HG02943 (cell line): ENCODE results near the gene JMJD7.

Source experiments
- ATAC-seq: cut with Tn5 transposase; IDR thresholded peaks from one replicate; pipeline ENCODE4 v1.9.1; 2021; ENCODE audit warnings: mild to moderate bottlenecking, low read depth, moderate library complexity; ENCODE audit not compliant: unreplicated experiment

JMJD7 gene

DNA sequence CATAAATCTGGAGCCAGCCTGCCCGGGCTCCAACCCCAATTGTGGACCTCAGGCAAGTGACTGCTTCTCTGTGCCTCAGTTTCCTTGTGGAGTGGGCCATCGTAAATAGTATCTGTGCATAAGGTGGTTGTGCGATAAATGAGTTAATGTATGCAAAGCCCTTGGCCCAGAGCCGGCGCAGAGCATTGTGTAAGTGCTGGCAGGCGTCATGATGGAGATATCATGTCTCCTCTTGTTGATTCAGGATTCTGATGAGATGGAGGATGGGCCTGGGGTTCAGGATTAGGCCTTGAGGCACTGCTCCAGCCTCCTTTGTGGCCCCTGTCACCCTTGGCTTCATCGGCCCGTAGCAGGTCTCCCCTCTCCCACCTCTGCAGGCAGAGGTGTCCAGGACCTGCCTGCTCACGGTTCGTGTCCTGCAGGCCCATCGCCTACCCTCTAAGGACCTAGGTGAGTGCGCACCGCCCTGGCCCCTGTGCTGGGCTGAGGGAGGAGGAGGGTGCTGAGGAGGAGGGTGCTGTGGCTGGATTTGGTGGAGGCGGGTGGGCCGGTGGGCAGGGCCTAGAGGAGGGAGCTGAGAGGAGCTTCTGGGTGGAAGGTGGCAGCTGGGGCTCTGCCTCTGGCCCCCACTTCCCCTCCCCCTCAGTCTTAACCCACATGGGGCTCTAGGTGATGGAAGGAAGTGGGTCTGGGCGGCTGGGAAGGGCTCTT lies 12.0 kb downstream of the JMJD7 start:
- no peak for ATAC-seq

- ATAC-seq, result no peak
Measured at GRCh38 chr15:41840673-41841072, 12.8 kb downstream of the JMJD7 start.

DNA sequence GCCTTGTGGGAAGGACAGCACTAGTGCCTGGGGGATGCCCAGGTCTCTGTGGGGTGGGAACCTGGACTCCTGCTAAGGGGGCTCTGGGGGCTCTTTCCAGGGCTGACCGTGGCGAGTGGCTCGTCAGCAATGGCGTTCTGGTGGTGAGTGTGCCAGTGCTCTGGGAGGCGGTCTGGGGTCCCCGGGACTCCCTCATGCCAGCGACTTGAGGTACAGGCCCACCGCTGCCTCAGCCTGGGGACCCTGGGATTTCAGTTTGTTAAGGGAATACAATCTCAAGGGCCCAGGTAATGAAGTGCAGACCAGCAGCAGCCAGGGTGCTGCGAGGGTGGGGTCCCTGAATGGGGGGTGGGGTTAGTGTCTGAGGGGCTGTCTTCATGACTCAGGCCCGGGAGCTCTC lies 13.2 kb downstream of the JMJD7 start:
- ATAC-seq, result no peak

DNA sequence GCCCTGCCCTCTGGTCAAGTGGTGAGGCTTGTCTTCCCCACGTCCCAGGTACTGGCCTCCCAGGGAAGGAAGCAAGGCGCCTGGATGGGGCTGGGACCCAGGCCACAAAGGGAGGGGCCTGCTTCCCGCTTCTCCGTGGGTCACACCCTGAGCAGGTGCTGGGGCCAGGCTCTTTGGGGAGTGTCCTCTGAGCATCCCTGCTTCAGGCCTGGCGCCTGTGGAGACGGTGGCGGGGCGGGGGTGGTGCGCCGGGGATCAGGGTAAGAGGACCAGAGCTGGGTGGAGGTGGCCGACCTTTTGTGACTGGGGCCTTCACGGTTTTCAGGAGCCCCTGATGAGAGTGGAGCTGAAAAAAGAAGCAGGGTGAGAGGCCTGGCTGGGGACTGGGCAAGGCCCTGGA lies 14.3 kb downstream of the JMJD7 start:
- ATAC-seq, result no peak

DNA sequence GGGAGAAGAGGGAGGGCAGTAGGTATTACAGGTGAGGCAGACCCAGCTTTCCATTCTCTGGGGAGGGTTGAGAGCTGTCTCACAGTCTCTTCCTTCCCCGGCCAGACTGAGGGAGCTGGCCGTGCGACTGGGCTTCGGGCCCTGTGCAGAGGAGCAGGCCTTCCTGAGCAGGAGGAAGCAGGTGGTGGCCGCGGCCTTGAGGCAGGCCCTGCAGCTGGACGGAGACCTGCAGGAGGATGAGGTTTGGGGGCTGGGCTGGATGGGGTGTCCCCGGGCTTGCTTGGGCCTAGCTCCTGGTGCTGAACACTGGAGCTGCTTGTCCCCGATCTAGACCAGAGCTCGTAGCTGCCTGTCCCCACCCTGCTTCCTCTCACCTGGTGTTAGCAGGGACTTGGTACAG lies 15.7 kb downstream of the JMJD7 start:
- no peak for ATAC-seq

DNA sequence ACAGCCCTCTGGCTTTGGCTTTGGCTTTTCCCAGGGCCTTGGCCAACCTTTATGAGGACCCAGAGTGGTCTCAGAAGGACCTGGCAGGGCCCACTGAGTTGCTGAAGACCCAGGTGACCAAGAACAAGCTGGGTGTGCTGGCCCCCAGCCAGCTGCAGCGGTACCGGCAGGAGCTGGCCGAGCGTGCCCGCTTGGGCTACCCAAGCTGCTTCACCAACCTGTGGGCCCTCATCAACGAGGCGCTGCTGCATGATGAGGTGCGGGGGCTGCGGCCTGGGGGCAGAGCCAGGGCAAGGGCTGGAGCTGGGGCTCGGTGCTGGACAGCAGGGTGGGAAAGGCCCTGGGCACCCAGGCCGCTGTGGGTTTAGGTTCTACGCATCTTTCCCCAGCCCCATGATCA lies 16.9 kb downstream of the JMJD7 start:
- no peak for ATAC-seq

DNA sequence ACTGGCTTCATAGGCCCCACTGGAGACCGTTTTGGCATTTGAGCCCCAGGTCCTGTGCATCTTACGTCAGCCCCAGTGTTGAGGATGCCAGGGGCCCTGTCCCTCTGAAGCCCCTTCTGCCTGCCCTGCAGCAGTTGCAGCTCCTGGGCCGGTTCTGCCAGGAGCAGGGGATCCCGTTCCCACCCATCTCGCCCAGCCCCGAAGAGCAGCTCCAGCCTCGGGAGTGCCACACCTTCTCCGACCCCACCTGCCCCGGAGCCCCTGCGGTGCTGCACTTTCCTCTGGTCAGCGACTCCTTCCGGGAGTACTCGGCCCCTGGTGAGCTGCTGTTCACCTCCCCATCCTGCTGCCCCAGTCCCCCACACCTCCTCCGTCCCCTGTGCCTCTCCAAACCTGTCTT lies 19.3 kb downstream of the JMJD7 start:
- no peak for ATAC-seq

DNA sequence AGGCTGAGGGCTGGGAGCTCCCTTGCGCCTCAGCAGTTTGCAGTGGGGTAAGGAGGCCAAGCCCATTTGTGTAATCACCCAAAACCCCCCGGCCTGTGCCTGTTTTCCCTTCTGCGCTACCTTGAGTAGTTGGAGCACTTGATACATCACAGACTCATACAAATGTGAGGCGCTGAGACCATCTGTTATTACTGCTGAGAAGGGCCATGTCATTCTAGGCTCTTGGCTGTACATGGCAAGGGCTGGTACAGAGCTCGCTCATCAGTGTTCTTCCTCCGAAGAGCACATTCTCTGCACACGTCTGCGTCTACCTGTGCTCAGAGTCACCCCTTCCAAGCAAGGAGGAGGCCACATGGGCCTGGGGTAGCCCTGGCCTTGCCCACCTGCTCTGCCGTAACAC lies 20.1 kb downstream of the JMJD7 start:
- no peak for ATAC-seq

DNA sequence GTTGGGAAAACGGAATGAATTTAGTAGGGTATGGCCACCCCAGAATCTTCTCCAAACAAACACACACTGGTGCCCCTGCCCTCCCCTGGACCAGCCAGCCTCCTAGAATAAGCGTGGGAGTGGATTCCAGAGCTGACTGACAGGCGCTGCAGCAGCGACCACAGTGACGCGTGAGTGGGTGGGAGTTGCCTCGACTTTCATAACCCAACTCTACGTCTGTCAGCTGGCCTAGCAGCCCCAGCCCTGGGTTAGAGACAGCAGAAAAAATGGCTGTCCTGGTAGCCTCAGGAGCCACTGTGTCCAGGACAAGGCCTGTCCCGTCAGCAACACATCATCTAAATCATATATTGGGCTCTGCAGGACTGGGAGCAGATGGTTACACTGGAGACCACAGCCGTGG lies 20.7 kb downstream of the JMJD7 start:
- no peak for ATAC-seq

GRCh38 chr15:41849204-41849603 lies 21.3 kb downstream of the JMJD7 start:
- ATAC-seq, result no peak

GRCh38 chr15:41849861-41850260 lies 22.0 kb downstream of the JMJD7 start:
- no peak for ATAC-seq

DNA sequence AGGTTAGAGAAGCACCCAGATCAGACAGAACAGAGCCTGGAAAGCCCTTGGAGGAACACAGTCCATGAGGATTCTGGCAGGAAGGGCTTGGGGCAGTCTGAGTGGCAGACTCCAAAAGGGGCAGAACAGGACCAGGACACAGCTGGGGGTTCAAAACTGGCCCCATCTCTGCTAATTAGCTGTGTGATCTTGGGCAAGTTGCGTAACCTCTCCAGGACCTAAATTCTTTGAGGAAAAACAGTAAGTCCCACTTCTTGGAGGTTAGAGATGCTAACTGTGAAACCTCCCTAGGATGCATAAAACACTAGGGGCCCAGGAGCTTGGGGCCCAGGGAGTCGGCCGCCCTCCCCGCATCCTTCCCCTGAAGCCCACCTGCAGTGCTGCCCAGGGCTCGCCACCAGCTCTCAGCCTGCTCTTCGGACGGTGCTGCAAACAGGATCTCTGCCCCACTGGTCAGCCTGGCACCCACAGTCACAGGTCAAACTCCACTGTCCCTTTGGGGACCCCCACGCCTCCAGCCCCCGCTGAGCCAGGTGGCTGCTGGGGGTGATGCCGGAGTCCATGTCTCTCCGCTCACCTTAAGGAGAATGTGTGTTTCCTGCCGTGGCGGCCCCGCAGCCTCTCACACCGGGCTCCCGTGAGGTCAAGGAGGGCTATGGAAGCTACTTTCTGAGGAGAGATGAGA lies 22.7 kb downstream of the JMJD7 start:
- no peak for ATAC-seq

- no peak for ATAC-seq
Measured at GRCh38 chr15:41851167-41851523, 23.3 kb downstream of the JMJD7 start.

DNA sequence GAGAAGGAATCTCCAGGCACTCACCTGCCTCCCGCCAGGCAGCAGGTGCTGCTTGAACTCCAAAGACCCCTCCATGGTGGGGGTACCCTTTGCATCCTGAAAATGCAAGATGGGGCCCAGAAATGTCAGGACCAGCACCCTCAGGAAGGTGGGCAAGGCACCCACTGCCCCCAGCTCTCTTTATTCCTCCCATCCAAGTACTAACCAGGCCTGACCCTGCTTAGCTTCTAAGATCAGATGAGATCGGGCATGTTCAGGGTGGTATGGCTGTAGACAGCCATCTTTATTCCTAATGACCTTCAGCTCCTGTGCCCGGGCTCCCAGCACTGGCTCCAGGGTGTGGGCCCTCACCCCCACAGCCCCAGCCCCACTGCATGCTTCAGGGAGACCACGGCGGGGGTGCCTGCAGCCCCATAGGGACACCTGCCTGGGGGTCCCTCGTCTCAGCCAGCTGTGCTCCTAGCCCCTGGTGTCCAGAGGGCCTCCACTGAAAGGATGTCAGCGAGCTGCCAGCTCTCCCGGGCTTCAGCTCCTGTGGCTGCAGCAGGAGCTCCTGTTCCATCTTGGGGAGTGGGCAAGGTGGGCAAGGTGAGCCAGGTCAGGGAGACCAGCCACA lies 24.0 kb downstream of the JMJD7 start:
- ATAC-seq, result no peak

DNA sequence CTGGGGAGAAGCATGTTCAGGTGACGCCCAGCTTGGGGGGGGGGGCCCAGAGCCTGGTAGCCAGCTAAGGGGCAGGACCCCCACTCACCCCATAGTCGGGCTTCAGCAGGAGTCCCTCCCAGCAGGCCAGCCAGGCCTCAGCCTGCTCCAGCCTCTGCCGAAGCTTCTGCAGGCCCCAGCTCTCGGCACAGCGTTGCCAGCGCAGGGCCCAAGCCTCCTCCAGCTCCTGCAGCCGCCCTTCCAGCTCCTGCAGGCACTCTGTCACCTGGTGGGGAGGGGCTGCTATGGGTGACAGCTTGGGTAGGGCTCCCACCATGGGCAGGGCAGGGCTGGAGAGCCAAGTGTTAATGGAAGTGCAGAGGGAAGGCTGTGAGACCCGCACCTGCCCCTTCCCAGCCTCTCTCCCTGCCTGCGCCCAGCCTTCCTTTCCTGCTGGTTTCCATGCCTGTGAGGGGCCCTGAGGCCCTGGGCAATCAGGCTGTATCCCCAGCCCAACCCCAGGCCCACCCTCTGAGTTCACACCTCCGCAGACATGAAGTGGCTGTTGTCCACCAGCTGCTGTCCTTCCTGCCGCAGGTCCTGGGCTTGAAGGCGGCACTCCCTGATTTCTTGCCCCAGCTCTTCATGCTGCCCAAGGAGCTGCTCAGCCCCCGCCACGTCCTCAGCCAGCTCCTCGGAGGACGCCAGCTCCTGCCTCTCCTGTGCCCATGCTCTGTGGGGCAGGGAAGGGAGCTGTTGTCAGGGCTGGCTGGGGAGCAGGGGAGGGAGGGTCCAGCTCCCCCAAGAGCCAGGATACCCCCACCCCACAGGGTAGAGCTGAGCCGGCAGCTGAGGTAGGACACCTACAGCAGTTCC lies 25.1 kb downstream of the JMJD7 start:
- ATAC-seq, result no peak

- ATAC-seq, result no peak
Measured at GRCh38 chr15:41853831-41854230, 25.9 kb downstream of the JMJD7 start.

DNA sequence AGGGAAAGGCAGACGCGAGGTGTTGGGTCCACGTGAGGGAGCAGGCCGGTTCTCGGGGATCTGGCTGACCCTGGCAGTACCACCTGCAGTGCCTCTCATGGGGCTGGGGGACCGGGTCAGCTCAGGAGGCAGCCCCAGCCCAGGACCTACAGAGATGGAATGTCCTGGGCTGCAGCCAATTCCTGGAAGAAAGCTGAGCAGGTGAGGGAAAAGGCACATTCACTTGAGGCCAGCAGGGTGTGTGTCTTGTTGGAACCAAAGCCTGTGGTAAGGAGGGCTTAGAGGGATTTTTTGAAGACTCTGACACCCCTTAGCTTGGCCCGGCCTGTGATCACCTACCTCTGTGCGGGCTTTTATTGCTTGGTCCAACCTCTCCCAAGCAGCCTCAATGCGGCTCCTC lies 26.6 kb downstream of the JMJD7 start:
- no peak for ATAC-seq

- no peak for ATAC-seq
Measured at GRCh38 chr15:41855261-41855961, 27.5 kb downstream of the JMJD7 start.

DNA sequence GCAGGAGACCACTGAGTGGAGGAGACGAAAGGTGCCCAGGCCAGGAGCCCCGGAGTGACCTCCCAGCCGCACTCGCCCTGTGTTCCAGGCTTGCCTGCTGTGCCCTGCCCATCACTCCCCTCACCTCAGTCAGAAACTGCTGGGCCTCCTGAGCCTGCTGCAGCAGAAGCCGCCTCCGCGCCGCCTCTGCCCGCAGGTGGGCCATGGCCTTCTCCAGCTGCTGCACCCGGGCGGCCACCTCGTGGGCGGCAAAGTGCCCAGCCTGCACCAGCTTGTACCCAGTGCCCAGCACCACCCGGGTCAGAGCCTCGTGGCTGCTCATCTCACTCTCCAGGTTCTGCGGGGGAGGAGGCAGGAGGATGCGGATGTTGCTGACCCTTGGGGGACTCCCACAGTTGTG lies 28.4 kb downstream of the JMJD7 start:
- ATAC-seq, result no peak

- no peak for ATAC-seq
Measured at GRCh38 chr15:41856716-41857115, 28.8 kb downstream of the JMJD7 start.

- no peak for ATAC-seq
Measured at GRCh38 chr15:41857316-41857715, 29.4 kb downstream of the JMJD7 start.
